ENCODE data around the gene FAU.

GRCh38 chr11:65111744-65112545, 10.0 kb downstream of the FAU start, which contains the start of gene TM7SF2:
- no peak for TF ChIP-seq YY1 (IDR thresholded peaks at IDR 0.05; ENCODE audit: insufficient read depth, insufficient read length)
- TF ChIP-seq ZNF274 (IDR thresholded peaks at IDR 0.05; ENCODE audit: low read depth, low read length): no peak
